Measurements from ENCODE around the gene TIAM1.

Gene TIAM1

DNA sequence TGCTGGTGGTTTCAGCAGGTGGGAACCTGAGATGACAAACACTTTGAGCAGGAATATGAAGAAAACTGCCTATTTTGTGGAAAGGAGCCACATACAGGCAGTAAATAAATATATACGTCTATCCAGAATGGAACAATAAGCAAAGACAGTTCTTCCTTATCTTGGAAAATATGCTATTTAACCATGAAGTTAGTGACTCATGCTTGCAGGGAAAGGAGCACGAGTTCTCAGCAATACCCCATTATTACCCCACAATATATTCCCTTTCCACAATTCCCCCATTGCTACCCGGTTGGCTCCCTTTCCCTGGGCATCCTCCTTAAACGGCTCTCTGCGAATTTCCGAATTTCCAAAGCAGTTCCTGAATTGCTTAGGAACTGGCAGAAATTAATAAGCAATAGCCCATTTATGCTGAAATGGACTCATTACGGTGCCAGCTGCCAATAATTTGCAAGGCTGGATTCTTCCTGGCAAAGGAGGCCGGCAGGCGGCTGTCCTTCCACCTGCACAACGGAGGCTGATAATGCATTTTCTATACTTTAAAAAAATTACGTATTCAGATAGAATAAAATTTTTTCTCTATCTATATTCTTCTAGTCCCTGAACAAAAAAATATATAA is 65.4 kb downstream of the TIAM1 start:
- H3K27ac ChIP-seq (ENCODE audit: low read depth in 2 of 2, low read length in 2 of 2), result no peak overlapping the region
- no peaks in the 10 kb centered on the region for H3K4me1 ChIP-seq (ENCODE audit: control insufficient read depth in 2 of 2, insufficient read depth in 2 of 2, low read length in 2 of 2)
- no peaks in the 10 kb centered on the region for H3K9me3 ChIP-seq (ENCODE audit: control insufficient read depth in 2 of 2, low read length in 2 of 2)
- H3K36me3 ChIP-seq (ENCODE audit: control insufficient read depth in 2 of 2, insufficient read depth in 2 of 2, low read length in 2 of 2), result no peaks in the 10 kb centered on the region
- no peak overlapping the region for H3K4me3 ChIP-seq (ENCODE audit: low read length in 2 of 2)
- no peak overlapping the region for H3K9ac ChIP-seq (ENCODE audit: low read depth in 1 of 2, low read length in 2 of 2)
- no peaks in the 10 kb centered on the region for H3K27me3 ChIP-seq (ENCODE audit: control insufficient read depth in 2 of 2, insufficient read depth in 2 of 2, low read length in 2 of 2)

GRCh38 chr21:31276663-31277062 is 67.4 kb downstream of the TIAM1 start:
- Histone ChIP-seq H3K36me3 (ENCODE audit: control insufficient read depth in 2 of 2, insufficient read depth in 2 of 2, low read length in 2 of 2) (no peaks in the 10 kb centered on the region), H3K27ac (ENCODE audit: low read depth in 2 of 2, low read length in 2 of 2) (no peak overlapping the region), H3K4me3 (ENCODE audit: low read length in 2 of 2) (no peak overlapping the region), H3K9me3 (ENCODE audit: control insufficient read depth in 2 of 2, low read length in 2 of 2) (no peaks in the 10 kb centered on the region), H3K27me3 (ENCODE audit: control insufficient read depth in 2 of 2, insufficient read depth in 2 of 2, low read length in 2 of 2) (no peaks in the 10 kb centered on the region), H3K9ac (ENCODE audit: low read depth in 1 of 2, low read length in 2 of 2) (no peak overlapping the region), H3K4me1 (ENCODE audit: control insufficient read depth in 2 of 2, insufficient read depth in 2 of 2, low read length in 2 of 2) (no peaks in the 10 kb centered on the region)

DNA sequence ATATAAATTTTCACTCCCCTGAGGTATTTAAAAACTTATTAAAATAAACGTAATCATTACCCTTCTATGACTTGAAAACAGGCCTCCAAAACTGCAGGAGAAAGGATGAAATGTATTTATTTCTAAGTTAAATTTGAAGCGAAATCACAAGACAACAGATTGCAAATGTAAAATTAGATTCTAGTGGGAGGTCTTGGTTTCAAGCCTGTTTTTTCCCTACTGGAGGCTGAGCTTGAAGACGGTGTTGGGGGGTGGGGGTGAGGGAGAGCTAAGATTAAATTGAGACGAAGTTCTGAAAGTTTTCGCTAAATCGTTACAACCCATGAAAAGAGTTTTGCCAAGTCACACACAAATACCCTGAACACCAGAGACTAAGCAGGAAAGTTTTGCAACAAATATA is 68.2 kb downstream of the TIAM1 start:
- H3K4me1 ChIP-seq (ENCODE audit: control insufficient read depth in 2 of 2, insufficient read depth in 2 of 2, low read length in 2 of 2), result no peaks in the 10 kb centered on the region
- no peaks in the 10 kb centered on the region for H3K9me3 ChIP-seq (ENCODE audit: control insufficient read depth in 2 of 2, low read length in 2 of 2)
- H3K27ac ChIP-seq (ENCODE audit: low read depth in 2 of 2, low read length in 2 of 2), result no peak overlapping the region
- no peaks in the 10 kb centered on the region for H3K36me3 ChIP-seq (ENCODE audit: control insufficient read depth in 2 of 2, insufficient read depth in 2 of 2, low read length in 2 of 2)
- H3K4me3 ChIP-seq (ENCODE audit: low read length in 2 of 2), result no peak overlapping the region
- H3K27me3 ChIP-seq (ENCODE audit: control insufficient read depth in 2 of 2, insufficient read depth in 2 of 2, low read length in 2 of 2), result no peaks in the 10 kb centered on the region
- no peak overlapping the region for H3K9ac ChIP-seq (ENCODE audit: low read depth in 1 of 2, low read length in 2 of 2)

DNA sequence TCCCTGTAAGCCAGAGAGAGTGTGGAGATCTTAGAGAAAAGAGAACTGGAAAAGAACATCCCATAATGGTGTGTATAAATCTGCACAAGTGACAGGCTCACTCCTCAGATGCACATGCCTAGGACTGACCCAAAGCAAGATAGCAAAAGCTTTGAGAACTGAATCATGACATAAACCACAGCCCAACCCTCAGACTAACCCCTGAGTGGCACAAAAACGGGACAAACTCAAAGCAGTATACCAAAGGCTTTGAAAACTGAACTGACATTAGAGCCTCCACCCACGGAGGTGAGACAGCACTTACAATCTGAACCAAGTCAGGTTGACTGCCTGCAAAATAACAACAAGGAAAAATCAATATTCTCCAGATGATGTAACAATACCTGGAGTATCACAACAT is 70.8 kb downstream of the TIAM1 start:
- H3K27me3 ChIP-seq (ENCODE audit: control insufficient read depth in 2 of 2, insufficient read depth in 2 of 2, low read length in 2 of 2), result no peaks in the 10 kb centered on the region

DNA sequence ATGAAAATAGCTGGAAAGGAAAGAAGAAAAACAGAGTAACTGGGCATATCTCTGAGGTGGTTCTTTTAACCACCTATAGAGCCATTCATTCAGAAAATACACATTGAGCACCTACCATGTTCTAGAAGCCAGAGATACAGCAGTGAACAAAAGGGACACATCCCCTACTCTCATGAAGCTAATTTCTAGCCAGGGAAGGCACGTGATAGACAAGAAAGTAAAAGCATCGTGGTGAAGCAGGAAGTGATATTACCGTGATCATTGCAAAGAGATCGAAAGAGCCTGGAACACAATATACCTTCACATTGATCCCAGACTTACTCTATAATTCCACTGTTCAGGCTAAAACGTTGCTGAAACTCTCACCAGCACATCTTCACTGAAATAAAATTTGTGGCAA is 76.0 kb downstream of the TIAM1 start:
- Histone ChIP-seq H3K4me1 (ENCODE audit: control insufficient read depth in 2 of 2, insufficient read depth in 2 of 2, low read length in 2 of 2) (no peaks in the 10 kb centered on the region), H3K27me3 (ENCODE audit: control insufficient read depth in 2 of 2, insufficient read depth in 2 of 2, low read length in 2 of 2) (no peaks in the 10 kb centered on the region), H3K9ac (ENCODE audit: low read depth in 1 of 2, low read length in 2 of 2) (no peak overlapping the region), H3K27ac (ENCODE audit: low read depth in 2 of 2, low read length in 2 of 2) (no peak overlapping the region), H3K36me3 (ENCODE audit: control insufficient read depth in 2 of 2, insufficient read depth in 2 of 2, low read length in 2 of 2) (no peaks in the 10 kb centered on the region), H3K4me3 (ENCODE audit: low read length in 2 of 2) (no peak overlapping the region), H3K9me3 (ENCODE audit: control insufficient read depth in 2 of 2, low read length in 2 of 2) (no peaks in the 10 kb centered on the region)

More for the DNA sequence above, 70.8 kb downstream of the TIAM1 start:
- Histone ChIP-seq H3K4me3 (ENCODE audit: low read length in 2 of 2) (no peak overlapping the region), H3K9ac (ENCODE audit: low read depth in 1 of 2, low read length in 2 of 2) (no peak overlapping the region), H3K4me1 (ENCODE audit: control insufficient read depth in 2 of 2, insufficient read depth in 2 of 2, low read length in 2 of 2) (no peaks in the 10 kb centered on the region), H3K36me3 (ENCODE audit: control insufficient read depth in 2 of 2, insufficient read depth in 2 of 2, low read length in 2 of 2) (no peaks in the 10 kb centered on the region), H3K27ac (ENCODE audit: low read depth in 2 of 2, low read length in 2 of 2) (no peak overlapping the region), H3K9me3 (ENCODE audit: control insufficient read depth in 2 of 2, low read length in 2 of 2) (no peaks in the 10 kb centered on the region)

- H3K4me3 ChIP-seq (ENCODE audit: low read length in 2 of 2), result no peak overlapping the region
Measured at GRCh38 chr21:31267644-31268043, 76.4 kb downstream of the TIAM1 start.

GRCh38 chr21:31266241-31266640 is 77.8 kb downstream of the TIAM1 start:
- Histone ChIP-seq H3K4me3 (ENCODE audit: low read length in 2 of 2) (no peak overlapping the region), H3K36me3 (ENCODE audit: control insufficient read depth in 2 of 2, insufficient read depth in 2 of 2, low read length in 2 of 2) (no peaks in the 10 kb centered on the region), H3K4me1 (ENCODE audit: control insufficient read depth in 2 of 2, insufficient read depth in 2 of 2, low read length in 2 of 2) (no peaks in the 10 kb centered on the region), H3K27ac (ENCODE audit: low read depth in 2 of 2, low read length in 2 of 2) (no peak overlapping the region), H3K27me3 (ENCODE audit: control insufficient read depth in 2 of 2, insufficient read depth in 2 of 2, low read length in 2 of 2) (no peaks in the 10 kb centered on the region), H3K9ac (ENCODE audit: low read depth in 1 of 2, low read length in 2 of 2) (no peak overlapping the region), H3K9me3 (ENCODE audit: control insufficient read depth in 2 of 2, low read length in 2 of 2) (no peaks in the 10 kb centered on the region)

More at GRCh38 chr21:31267644-31268043, 76.4 kb downstream of the TIAM1 start:
- no peak overlapping the region for H3K27ac ChIP-seq (ENCODE audit: low read depth in 2 of 2, low read length in 2 of 2)
- no peaks in the 10 kb centered on the region for H3K36me3 ChIP-seq (ENCODE audit: control insufficient read depth in 2 of 2, insufficient read depth in 2 of 2, low read length in 2 of 2)
- H3K27me3 ChIP-seq (ENCODE audit: control insufficient read depth in 2 of 2, insufficient read depth in 2 of 2, low read length in 2 of 2), result no peaks in the 10 kb centered on the region
- no peaks in the 10 kb centered on the region for H3K9me3 ChIP-seq (ENCODE audit: control insufficient read depth in 2 of 2, low read length in 2 of 2)
- H3K9ac ChIP-seq (ENCODE audit: low read depth in 1 of 2, low read length in 2 of 2), result no peak overlapping the region
- H3K4me1 ChIP-seq (ENCODE audit: control insufficient read depth in 2 of 2, insufficient read depth in 2 of 2, low read length in 2 of 2), result no peaks in the 10 kb centered on the region

DNA sequence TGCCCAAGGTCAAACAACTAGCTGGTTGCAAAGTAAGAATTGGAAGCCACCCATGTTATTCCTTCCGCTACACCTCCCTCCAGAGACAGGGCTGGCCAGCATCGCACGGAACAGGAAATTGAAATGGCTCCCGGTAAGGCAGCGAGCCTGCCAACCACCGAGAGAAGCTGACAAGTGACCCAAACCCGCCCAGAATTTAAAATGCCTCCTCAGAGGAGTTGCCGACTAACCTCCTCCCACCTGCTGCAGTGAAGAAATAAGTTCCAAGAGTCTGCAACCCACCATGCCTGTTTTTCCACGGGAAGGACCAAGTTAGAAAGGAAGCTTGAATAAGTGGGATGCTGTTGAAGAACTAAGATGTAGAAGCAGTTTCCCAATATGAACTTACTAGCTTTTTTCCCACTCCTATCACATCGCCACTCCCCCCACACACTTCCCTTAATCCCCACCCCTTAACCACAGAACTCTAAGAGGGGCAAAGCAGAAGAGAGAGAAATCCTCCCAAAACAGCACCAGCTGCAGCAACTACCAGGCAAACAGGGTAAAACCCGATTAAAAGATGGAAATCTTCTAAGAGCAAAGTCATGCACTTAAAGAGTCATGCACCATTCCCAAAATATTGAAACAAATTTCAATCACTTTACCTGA is 78.6 kb downstream of the TIAM1 start:
- no peaks in the 10 kb centered on the region for H3K4me1 ChIP-seq (ENCODE audit: control insufficient read depth in 2 of 2, insufficient read depth in 2 of 2, low read length in 2 of 2)
- no peak overlapping the region for H3K27ac ChIP-seq (ENCODE audit: low read depth in 2 of 2, low read length in 2 of 2)
- H3K9ac ChIP-seq (ENCODE audit: low read depth in 1 of 2, low read length in 2 of 2), result no peak overlapping the region
- no peaks in the 10 kb centered on the region for H3K36me3 ChIP-seq (ENCODE audit: control insufficient read depth in 2 of 2, insufficient read depth in 2 of 2, low read length in 2 of 2)
- H3K27me3 ChIP-seq (ENCODE audit: control insufficient read depth in 2 of 2, insufficient read depth in 2 of 2, low read length in 2 of 2), result no peaks in the 10 kb centered on the region
- H3K9me3 ChIP-seq (ENCODE audit: control insufficient read depth in 2 of 2, low read length in 2 of 2), result no peaks in the 10 kb centered on the region
- H3K4me3 ChIP-seq (ENCODE audit: low read length in 2 of 2), result no peak overlapping the region

GRCh38 chr21:31264574-31264973 is 79.5 kb downstream of the TIAM1 start:
- no peaks in the 10 kb centered on the region for H3K9me3 ChIP-seq (ENCODE audit: control insufficient read depth in 2 of 2, low read length in 2 of 2)
- H3K9ac ChIP-seq (ENCODE audit: low read depth in 1 of 2, low read length in 2 of 2), result no peak overlapping the region
- no peaks in the 10 kb centered on the region for H3K27me3 ChIP-seq (ENCODE audit: control insufficient read depth in 2 of 2, insufficient read depth in 2 of 2, low read length in 2 of 2)
- no peak overlapping the region for H3K4me3 ChIP-seq (ENCODE audit: low read length in 2 of 2)
- no peaks in the 10 kb centered on the region for H3K36me3 ChIP-seq (ENCODE audit: control insufficient read depth in 2 of 2, insufficient read depth in 2 of 2, low read length in 2 of 2)
- H3K4me1 ChIP-seq (ENCODE audit: control insufficient read depth in 2 of 2, insufficient read depth in 2 of 2, low read length in 2 of 2), result no peaks in the 10 kb centered on the region
- H3K27ac ChIP-seq (ENCODE audit: low read depth in 2 of 2, low read length in 2 of 2), result no peak overlapping the region

DNA sequence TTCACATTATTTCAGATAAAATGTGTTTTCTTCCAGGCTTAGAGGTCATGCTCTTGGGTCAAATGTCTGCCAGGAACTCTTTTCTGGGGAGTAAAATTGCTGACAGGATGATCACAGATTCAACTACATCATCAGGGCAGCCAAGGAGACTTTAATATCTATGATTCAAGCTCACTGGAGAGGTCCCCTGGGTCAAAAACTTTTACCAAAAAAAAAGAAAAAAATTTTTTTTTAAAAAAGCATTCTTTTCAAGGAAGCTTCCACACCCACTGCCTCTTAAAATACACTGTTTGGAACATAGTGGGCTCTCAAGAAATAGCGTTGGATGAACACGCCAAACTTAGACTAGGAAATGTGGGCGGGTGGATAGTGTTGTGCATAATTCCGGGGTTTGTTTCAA is 81.3 kb downstream of the TIAM1 start:
- H3K36me3 ChIP-seq (ENCODE audit: control insufficient read depth in 2 of 2, insufficient read depth in 2 of 2, low read length in 2 of 2), result no peaks in the 10 kb centered on the region
- no peaks in the 10 kb centered on the region for H3K4me1 ChIP-seq (ENCODE audit: control insufficient read depth in 2 of 2, insufficient read depth in 2 of 2, low read length in 2 of 2)
- H3K4me3 ChIP-seq (ENCODE audit: low read length in 2 of 2), result no peak overlapping the region
- no peak overlapping the region for H3K9ac ChIP-seq (ENCODE audit: low read depth in 1 of 2, low read length in 2 of 2)
- H3K27me3 ChIP-seq (ENCODE audit: control insufficient read depth in 2 of 2, insufficient read depth in 2 of 2, low read length in 2 of 2), result no peaks in the 10 kb centered on the region
- no peaks in the 10 kb centered on the region for H3K9me3 ChIP-seq (ENCODE audit: control insufficient read depth in 2 of 2, low read length in 2 of 2)
- no peak overlapping the region for H3K27ac ChIP-seq (ENCODE audit: low read depth in 2 of 2, low read length in 2 of 2)
